ENCODE results near the gene KIF2A. TPM values are rescaled to one million over a fixed set of nuclear protein-coding genes. Genes with fewer than 3 reads are reported as not detected.
A peak's percentile ranks its signal among the peaks of the same experiment; 100 is the strongest.

The KIF2A gene
- total RNA-seq, 1 donor from 2014 or later: 58.5 TPM

- no peak for DNase-seq (ENCODE audit: extremely low spot score, unreplicated experiment)
- no peak overlapping the region for H3K4me3 Mint-ChIP-seq
- no peaks in the 10 kb centered on the region for H3K36me3 Mint-ChIP-seq
- no peaks in the 10 kb centered on the region for H3K9me3 Mint-ChIP-seq
- no peak overlapping the region for H3K27ac Mint-ChIP-seq
- H3K4me1 Mint-ChIP-seq (ENCODE audit: unreplicated experiment): no peaks in the 10 kb centered on the region
- no peaks in the 10 kb centered on the region for H3K27me3 Mint-ChIP-seq
- TF ChIP-seq, protein P1, sequence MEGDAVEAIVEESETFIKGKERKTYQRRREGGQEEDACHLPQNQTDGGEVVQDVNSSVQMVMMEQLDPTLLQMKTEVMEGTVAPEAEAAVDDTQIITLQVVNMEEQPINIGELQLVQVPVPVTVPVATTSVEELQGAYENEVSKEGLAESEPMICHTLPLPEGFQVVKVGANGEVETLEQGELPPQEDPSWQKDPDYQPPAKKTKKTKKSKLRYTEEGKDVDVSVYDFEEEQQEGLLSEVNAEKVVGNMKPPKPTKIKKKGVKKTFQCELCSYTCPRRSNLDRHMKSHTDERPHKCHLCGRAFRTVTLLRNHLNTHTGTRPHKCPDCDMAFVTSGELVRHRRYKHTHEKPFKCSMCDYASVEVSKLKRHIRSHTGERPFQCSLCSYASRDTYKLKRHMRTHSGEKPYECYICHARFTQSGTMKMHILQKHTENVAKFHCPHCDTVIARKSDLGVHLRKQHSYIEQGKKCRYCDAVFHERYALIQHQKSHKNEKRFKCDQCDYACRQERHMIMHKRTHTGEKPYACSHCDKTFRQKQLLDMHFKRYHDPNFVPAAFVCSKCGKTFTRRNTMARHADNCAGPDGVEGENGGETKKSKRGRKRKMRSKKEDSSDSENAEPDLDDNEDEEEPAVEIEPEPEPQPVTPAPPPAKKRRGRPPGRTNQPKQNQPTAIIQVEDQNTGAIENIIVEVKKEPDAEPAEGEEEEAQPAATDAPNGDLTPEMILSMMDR (conservative IDR thresholded peaks at IDR 0.05): no peak
These were observed 113.6 kb downstream of the KIF2A start for GRCh38 chr5:62419609-62420008.

- TF ChIP-seq, protein P1 (conservative IDR thresholded peaks at IDR 0.05): no peak
- Mint-ChIP-seq H3K36me3 (no peaks in the 10 kb centered on the region), H3K9me3 (no peaks in the 10 kb centered on the region), H3K4me3 (no peak overlapping the region), H3K27me3 (no peaks in the 10 kb centered on the region), H3K4me1 (ENCODE audit: unreplicated experiment) (peaks cover 4% of the 10 kb centered on the region), H3K27ac (no peak overlapping the region)
- DNase-seq (ENCODE audit: extremely low spot score, unreplicated experiment): no peak
These were observed 115.4 kb downstream of the KIF2A start for GRCh38 chr5:62421414-62421813.

- H3K27me3 Mint-ChIP-seq: no peaks in the 10 kb centered on the region
- TF ChIP-seq, protein P1 (conservative IDR thresholded peaks at IDR 0.05): no peak
- no peaks in the 10 kb centered on the region for H3K36me3 Mint-ChIP-seq
- peaks cover 4% of the 10 kb centered on the region for H3K4me1 Mint-ChIP-seq (ENCODE audit: unreplicated experiment)
- DNase-seq (ENCODE audit: extremely low spot score, unreplicated experiment): no peak
- no peaks in the 10 kb centered on the region for H3K9me3 Mint-ChIP-seq
- no peak overlapping the region for H3K27ac Mint-ChIP-seq
- no peak overlapping the region for H3K4me3 Mint-ChIP-seq
These were observed 118.8 kb downstream of the KIF2A start for GRCh38 chr5:62424763-62425162.

DNA sequence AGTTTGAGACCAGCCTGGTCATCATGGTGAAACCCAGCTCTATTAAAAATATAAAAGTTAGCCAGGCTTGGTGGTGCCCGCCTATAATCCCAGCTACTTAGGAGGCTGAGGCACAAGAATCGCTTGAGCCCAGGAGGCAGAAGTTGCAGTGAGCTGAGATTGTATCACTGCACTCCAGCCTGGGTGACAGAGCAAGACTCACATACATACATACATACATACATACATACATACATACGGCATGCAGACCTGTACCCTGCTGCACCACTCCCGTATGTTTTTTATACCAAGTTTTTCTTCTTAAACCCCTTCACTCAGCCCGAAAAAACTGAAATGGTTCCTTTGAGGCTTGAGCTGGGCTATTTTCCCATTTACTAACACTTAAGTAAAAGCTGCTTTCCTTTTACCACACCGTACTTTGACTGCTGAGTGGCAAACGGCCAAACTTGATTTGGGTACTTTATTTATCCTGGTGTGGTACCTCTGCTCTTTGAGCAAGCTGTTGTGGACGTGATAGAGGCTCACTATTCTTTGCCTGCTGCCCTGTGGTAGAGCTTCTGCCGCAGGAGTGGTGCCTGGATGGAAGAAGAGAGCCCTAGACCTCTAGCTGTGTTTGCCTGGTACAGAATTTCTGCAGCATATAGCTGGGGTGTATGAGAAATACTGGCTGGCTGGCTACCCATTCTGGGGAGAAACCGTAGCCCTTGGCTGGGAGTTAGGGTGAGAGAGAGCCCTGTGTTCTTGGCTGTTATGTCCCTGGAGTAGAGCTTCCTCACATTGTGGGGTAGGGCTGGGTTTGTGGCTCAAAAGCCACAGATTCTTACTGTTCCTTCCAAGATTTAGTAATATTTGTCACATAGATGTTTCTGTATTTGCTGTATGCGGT lies 126.0 kb downstream of the KIF2A start:
- no peak for DNase-seq (ENCODE audit: extremely low spot score, unreplicated experiment)
- Mint-ChIP-seq H3K4me1 (ENCODE audit: unreplicated experiment) (peaks cover 8% of the 10 kb centered on the region), H3K4me3 (no peak overlapping the region), H3K9me3 (no peaks in the 10 kb centered on the region), H3K27me3 (no peaks in the 10 kb centered on the region), H3K27ac (peak overlapping the region; percentile 10), H3K36me3 (no peaks in the 10 kb centered on the region)
- TF ChIP-seq, protein P1 (conservative IDR thresholded peaks at IDR 0.05): no peak

GRCh38 chr5:62432621-62433064 lies 126.6 kb downstream of the KIF2A start:
- Mint-ChIP-seq H3K4me3 (no peak overlapping the region), H3K27me3 (no peaks in the 10 kb centered on the region), H3K36me3 (no peaks in the 10 kb centered on the region), H3K27ac (peak overlapping the region; percentile 10), H3K4me1 (ENCODE audit: unreplicated experiment) (peaks cover 8% of the 10 kb centered on the region), H3K9me3 (no peaks in the 10 kb centered on the region)
- TF ChIP-seq, protein P1 (conservative IDR thresholded peaks at IDR 0.05): no peak
- DNase-seq (ENCODE audit: extremely low spot score, unreplicated experiment): no peak

Other genes starting within 250 kb of the KIF2A start
- 22.1 and 23.2 TPM in 2 replicates for gene DIMT1, start 97.7 kb downstream of the KIF2A start, total RNA-seq (ENCODE audit: low replicate concordance)
- gene IPO11, start 106.6 kb downstream of the KIF2A start, total RNA-seq (ENCODE audit: low replicate concordance): 32.4 and 41.0 TPM in 2 replicates

All from type B pancreatic cell (in vitro differentiated cells).